ENCODE results near the gene HBA1. TPM values are rescaled to one million over a fixed set of nuclear protein-coding genes. Genes with fewer than 3 reads are reported as not detected.
"Not testable (repeated sequence)": the region's sequence is repeated elsewhere in the genome, so short reads cannot be mapped to it uniquely, and the experiment has no call there.

The HBA1 gene
- total RNA-seq (10 to 100 TPM in 1 of 2 donors, not detected in 1; 11.7 TPM), polyA plus RNA-seq (ENCODE audit: insufficient read depth, low read depth, low replicate concordance) (24.0 TPM)
- long read RNA-seq, donor 1, transcript HBA1-201 (3 exons, 577 nt), result major isoform, 320 of 384 reads
- long read RNA-seq, donor 1, transcript HBA1-204 (2 exons, 410 nt), result minor isoform, 5 of 384 reads
- long read RNA-seq, donor 1, transcript HBA1-203 (2 exons, 674 nt), result minor isoform, 38 of 384 reads
- long read RNA-seq, donor 1, partial matches to known transcripts, result 20 of 384 reads
- long read RNA-seq, donor 1, other reads (novel, unspliced or antisense), result 0 of 384 reads
- long read RNA-seq, donor 2, transcript HBA1-204 (2 exons, 410 nt), result minor isoform, 17 of 325 reads
- long read RNA-seq, donor 2, transcript HBA1-201 (3 exons, 577 nt), result major isoform, 270 of 325 reads
- long read RNA-seq, donor 2, transcript HBA1-203 (2 exons, 674 nt), result minor isoform, 38 of 325 reads
- long read RNA-seq, donor 2, partial matches to known transcripts, result 0 of 325 reads
- long read RNA-seq, donor 2, other reads (novel, unspliced or antisense), result 0 of 325 reads

DNA sequence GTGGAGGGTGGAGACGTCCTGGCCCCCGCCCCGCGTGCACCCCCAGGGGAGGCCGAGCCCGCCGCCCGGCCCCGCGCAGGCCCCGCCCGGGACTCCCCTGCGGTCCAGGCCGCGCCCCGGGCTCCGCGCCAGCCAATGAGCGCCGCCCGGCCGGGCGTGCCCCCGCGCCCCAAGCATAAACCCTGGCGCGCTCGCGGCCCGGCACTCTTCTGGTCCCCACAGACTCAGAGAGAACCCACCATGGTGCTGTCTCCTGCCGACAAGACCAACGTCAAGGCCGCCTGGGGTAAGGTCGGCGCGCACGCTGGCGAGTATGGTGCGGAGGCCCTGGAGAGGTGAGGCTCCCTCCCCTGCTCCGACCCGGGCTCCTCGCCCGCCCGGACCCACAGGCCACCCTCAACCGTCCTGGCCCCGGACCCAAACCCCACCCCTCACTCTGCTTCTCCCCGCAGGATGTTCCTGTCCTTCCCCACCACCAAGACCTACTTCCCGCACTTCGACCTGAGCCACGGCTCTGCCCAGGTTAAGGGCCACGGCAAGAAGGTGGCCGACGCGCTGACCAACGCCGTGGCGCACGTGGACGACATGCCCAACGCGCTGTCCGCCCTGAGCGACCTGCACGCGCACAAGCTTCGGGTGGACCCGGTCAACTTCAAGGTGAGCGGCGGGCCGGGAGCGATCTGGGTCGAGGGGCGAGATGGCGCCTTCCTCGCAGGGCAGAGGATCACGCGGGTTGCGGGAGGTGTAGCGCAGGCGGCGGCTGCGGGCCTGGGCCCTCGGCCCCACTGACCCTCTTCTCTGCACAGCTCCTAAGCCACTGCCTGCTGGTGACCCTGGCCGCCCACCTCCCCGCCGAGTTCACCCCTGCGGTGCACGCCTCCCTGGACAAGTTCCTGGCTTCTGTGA lies at the start of gene HBA1:
Gene HBA1, plus strand, starts transcription at position 204 of the 906 bp plus-strand sequence. Its CDS starts 37 bp downstream, at position 241.
- H3K27me3 ChIP-seq; H3K9me3 ChIP-seq; H3K36me3 ChIP-seq (ENCODE audit: low read depth, missing control alignments); DNase-seq; intact Hi-C loops (cut with DNase I; ENCODE audit: low total_unique reads); H3K4me3 ChIP-seq; H3K27ac ChIP-seq: not testable (repeated sequence)
- 2 to 4% methylated on average over 5 to 28 of the region's 88 CpGs for WGBS, 2 donors
- H3K4me1 ChIP-seq, result peaks cover 11% of the 10 kb centered on the region

DNA sequence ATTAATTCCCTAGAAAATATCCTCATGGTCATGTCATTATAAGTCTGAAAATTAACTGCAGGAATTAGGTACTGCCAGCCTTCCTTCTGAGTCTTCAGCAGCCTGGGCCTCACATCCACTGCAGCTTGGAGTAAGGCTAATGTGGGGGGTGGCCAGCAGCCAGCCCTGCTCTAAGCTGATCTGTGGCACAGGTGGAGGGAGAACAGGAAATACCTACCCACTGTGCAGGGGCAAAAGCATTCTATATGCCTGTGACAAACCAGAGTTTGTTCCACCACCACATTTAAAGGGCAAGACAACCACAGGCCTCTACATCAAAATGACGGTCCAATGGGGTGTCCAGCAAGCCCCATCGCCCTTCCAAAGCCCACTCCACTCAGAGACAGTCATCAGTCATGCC lies 47.4 kb upstream of the HBA1 start:
- no peak for DNase-seq
- WGBS, 2 donors, result 92 to 100% methylated on average over 2 of the region's 2 CpGs
- Histone ChIP-seq H3K4me1 (no peaks in the 10 kb centered on the region), H3K36me3 (ENCODE audit: low read depth, missing control alignments) (no peaks in the 10 kb centered on the region), H3K27ac (no peak overlapping the region), H3K4me3 (no peak overlapping the region), H3K9me3 (no peaks in the 10 kb centered on the region), H3K27me3 (no peaks in the 10 kb centered on the region)
- intact Hi-C loops (cut with DNase I; ENCODE audit: low total_unique reads), result no loop called here
- TF ChIP-seq POLR2A (IDR thresholded peaks at IDR 0.05), result no peak
- TF ChIP-seq CTCF (IDR thresholded peaks at IDR 0.05), result no peak

GRCh38 chr16:130533-131173 lies 45.8 kb upstream of the HBA1 start:
- 89 to 92% methylated on average over 15 of the region's 15 CpGs for WGBS, 2 donors
- Histone ChIP-seq H3K4me3 (no peak overlapping the region), H3K36me3 (ENCODE audit: low read depth, missing control alignments) (no peaks in the 10 kb centered on the region), H3K27me3 (no peaks in the 10 kb centered on the region), H3K4me1 (no peaks in the 10 kb centered on the region), H3K9me3 (no peaks in the 10 kb centered on the region), H3K27ac (no peak overlapping the region)
- TF ChIP-seq CTCF (IDR thresholded peaks at IDR 0.05) (no peak), POLR2A (IDR thresholded peaks at IDR 0.05) (no peak)
- no peak for DNase-seq
- intact Hi-C loops (cut with DNase I; ENCODE audit: low total_unique reads), result no loop called here

GRCh38 chr16:132120-132519 lies 44.4 kb upstream of the HBA1 start:
- no peaks in the 10 kb centered on the region for H3K27me3 ChIP-seq
- H3K4me1 ChIP-seq, result no peaks in the 10 kb centered on the region
- no peak for DNase-seq
- no peaks in the 10 kb centered on the region for H3K9me3 ChIP-seq
- TF ChIP-seq CTCF (IDR thresholded peaks at IDR 0.05), result no peak
- H3K36me3 ChIP-seq (ENCODE audit: low read depth, missing control alignments), result no peaks in the 10 kb centered on the region
- 91 to 93% methylated on average over 7 of the region's 7 CpGs for WGBS, 2 donors
- no peak overlapping the region for H3K27ac ChIP-seq
- intact Hi-C loops (cut with DNase I; ENCODE audit: low total_unique reads), result no loop called here
- H3K4me3 ChIP-seq, result no peak overlapping the region

DNA sequence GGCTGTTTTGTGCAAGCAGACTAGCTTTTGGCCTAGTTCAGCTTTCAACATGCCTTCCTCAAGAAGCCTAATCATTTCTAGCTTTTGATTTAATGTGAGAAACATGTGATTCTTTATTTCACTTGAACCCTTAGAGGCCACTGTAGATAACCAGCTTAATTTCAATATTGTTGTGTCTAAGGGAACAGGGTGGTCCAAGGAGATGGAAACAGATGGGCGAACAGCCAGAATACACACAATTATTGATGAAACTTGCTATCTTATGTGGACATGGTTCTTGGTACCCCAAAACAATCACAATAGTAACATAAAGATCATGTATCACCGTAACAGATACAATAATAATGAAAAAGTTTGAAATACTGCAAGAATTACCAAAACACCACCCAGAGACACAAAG lies 42.8 kb upstream of the HBA1 start:
- no peak for DNase-seq
- TF ChIP-seq CTCF (IDR thresholded peaks at IDR 0.05), result no peak
- no peak for TF ChIP-seq POLR2A (IDR thresholded peaks at IDR 0.05)
- peaks cover 6% of the 10 kb centered on the region for H3K4me1 ChIP-seq
- H3K27me3 ChIP-seq, result no peaks in the 10 kb centered on the region
- H3K27ac ChIP-seq, result no peak overlapping the region
- H3K36me3 ChIP-seq (ENCODE audit: low read depth, missing control alignments), result no peaks in the 10 kb centered on the region
- no peak overlapping the region for H3K4me3 ChIP-seq
- no peaks in the 10 kb centered on the region for H3K9me3 ChIP-seq
- intact Hi-C loops (cut with DNase I; ENCODE audit: low total_unique reads), result no loop called here
- WGBS, 2 donors, result 85 to 89% methylated on average over 2 of the region's 2 CpGs

All from testis (tissue), 5 donors.